IPS DF 6.9 (cell line): ENCODE measurements around the gene HS6ST2.

Experiments
- DNase-seq: peaks from one replicate; pipeline ENCODE4 v3.0.0-alpha.2; 2013; ENCODE audit warnings: low read depth, low spot score
- H3K27ac ChIP-seq: one replicate; pipeline ENCODE4 v1.5.1; 2013; ENCODE audit warnings: low read length, control low read depth
- H3K27me3 ChIP-seq: 2 replicates; pipeline ENCODE4 v1.6.1; 2013; ENCODE audit warnings: mild to moderate bottlenecking, low read length; ENCODE audit not compliant: control insufficient read depth, insufficient read depth
- H3K36me3 ChIP-seq: 2 replicates; pipeline ENCODE4 v1.6.1; 2013; ENCODE audit warnings: low read length; ENCODE audit not compliant: control insufficient read depth, insufficient read depth
- H3K4me1 ChIP-seq: 2 replicates; pipeline ENCODE4 v1.6.1; 2013; ENCODE audit warnings: low read length; ENCODE audit not compliant: control insufficient read depth, insufficient read depth
- H3K4me3 ChIP-seq: 2 replicates; pipeline ENCODE4 v1.5.1; 2013; ENCODE audit warnings: mild to moderate bottlenecking, low read length
- H3K9me3 ChIP-seq: 2 replicates; pipeline ENCODE4 v1.6.1; 2013; ENCODE audit warnings: low read length, inconsistent platforms; ENCODE audit not compliant: control insufficient read depth, insufficient read depth
- WGBS: extraction: QIAGEN DNeasy Blood & Tissue Kit; methylation state at CpG from one replicate; pipeline ENCODE4 v1.1.7; 2013; ENCODE audit warnings: mixed read lengths, missing lambda C conversion rate; ENCODE audit not compliant: insufficient read length, insufficient coverage; 5-methylcytosine and 5-hydroxymethylcytosine counted together

The HS6ST2 gene

DNA sequence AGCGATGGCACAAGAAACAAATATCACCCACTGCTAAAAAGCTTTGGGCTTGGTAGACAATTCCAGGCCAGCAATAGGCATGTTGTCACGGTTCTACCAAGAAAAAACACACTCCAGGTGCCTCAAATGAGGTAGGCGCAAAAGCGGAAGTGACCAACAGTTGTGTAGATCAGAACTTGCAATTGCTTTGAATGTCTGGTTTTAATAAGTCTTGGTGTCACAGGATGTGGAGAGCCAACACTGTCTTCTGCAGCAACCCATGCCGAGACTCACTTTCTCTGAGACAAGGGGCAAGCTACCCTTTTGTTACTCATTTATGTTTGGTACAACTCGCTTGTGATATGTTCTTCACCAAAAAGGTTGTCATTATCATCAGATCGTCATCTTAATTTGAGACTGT, 188.8 kb downstream of the HS6ST2 start:
- no CpG with 5 or more reads among the region's 7 CpGs for WGBS
- Histone ChIP-seq H3K36me3 (no peaks in the 10 kb centered on the region), H3K27me3 (no peaks in the 10 kb centered on the region), H3K9me3 (no peaks in the 10 kb centered on the region), H3K27ac (no peak overlapping the region), H3K4me3 (no peak overlapping the region), H3K4me1 (no peaks in the 10 kb centered on the region)
- no peak for DNase-seq

DNA sequence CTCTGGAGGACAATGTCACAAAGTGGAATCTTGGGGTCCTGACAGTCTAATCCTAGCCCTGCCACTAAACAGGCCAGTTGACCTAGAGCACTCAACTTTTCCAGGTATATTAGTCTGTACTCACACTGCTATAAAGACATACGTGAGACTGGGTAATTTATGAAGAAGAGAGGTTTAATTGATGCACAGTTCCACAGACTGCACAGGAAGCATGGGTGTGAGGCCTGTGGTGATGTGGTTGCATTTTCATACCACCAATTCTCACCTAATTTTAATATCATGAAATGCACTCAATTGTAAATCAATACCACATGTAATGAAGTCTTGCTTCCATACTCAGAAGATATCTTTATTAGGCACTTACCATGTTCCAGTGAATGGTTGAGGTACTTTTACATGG, 192.0 kb downstream of the HS6ST2 start:
- Histone ChIP-seq H3K27ac (no peak overlapping the region), H3K9me3 (no peaks in the 10 kb centered on the region), H3K27me3 (no peaks in the 10 kb centered on the region), H3K36me3 (no peaks in the 10 kb centered on the region), H3K4me1 (no peaks in the 10 kb centered on the region), H3K4me3 (no peak overlapping the region)
- no peak for DNase-seq
- no CpG with 5 or more reads among the region's 1 CpG for WGBS

DNA sequence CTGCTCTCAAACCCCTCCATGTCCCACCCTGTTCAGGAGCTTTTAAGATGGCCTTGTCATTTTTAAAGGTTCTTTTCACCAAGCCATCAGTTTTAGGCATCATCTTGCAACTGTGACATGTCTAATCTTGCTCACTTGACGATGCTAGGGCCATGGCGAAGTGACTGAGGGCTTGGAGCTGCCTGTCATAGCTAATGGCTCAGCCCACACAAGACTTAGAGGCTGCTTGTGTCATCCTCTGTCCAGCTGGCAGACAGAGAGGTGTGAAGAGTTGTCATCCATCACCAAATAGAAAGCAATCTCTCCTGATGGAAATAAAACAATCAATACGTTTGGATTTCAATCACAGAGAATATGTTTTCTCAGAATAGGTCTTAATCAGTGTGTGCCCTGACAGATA, 194.9 kb downstream of the HS6ST2 start:
- H3K27ac ChIP-seq, result no peak overlapping the region
- no peak overlapping the region for H3K4me3 ChIP-seq
- H3K27me3 ChIP-seq, result no peaks in the 10 kb centered on the region
- H3K4me1 ChIP-seq, result peaks cover 2% of the 10 kb centered on the region; the same call in 1 of the 2 replicates
- H3K36me3 ChIP-seq, result no peaks in the 10 kb centered on the region
- WGBS, result no CpG with 5 or more reads among the region's 3 CpGs
- no peak for DNase-seq
- H3K9me3 ChIP-seq, result no peaks in the 10 kb centered on the region

DNA sequence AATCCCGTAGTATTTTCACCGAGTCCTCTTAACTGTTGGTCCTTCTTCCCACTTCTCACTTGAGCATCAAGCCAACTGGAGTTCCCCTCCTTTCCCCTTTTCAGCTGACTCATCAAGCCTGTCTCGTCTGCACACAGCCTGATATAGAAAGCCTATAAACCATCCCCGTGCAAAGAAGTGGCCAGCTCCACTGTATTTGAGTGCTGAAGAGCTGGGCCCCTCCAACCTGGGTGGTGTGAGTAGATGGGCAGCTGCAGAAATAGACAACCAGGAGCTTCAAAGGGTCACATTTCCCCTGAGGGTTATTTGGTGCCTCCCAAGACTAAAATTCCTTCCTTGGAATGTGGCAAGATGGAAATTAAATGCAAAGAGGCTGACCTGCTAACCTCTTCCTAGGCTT, 199.7 kb downstream of the HS6ST2 start:
- DNase-seq, result no peak
- no peaks in the 10 kb centered on the region for H3K27me3 ChIP-seq
- H3K4me1 ChIP-seq, result peaks cover 5% of the 10 kb centered on the region; the same call in 1 of the 2 replicates
- no peak overlapping the region for H3K4me3 ChIP-seq
- H3K36me3 ChIP-seq, result no peaks in the 10 kb centered on the region
- no peak overlapping the region for H3K27ac ChIP-seq
- no CpG with 5 or more reads among the region's 4 CpGs for WGBS
- no peaks in the 10 kb centered on the region for H3K9me3 ChIP-seq

DNA sequence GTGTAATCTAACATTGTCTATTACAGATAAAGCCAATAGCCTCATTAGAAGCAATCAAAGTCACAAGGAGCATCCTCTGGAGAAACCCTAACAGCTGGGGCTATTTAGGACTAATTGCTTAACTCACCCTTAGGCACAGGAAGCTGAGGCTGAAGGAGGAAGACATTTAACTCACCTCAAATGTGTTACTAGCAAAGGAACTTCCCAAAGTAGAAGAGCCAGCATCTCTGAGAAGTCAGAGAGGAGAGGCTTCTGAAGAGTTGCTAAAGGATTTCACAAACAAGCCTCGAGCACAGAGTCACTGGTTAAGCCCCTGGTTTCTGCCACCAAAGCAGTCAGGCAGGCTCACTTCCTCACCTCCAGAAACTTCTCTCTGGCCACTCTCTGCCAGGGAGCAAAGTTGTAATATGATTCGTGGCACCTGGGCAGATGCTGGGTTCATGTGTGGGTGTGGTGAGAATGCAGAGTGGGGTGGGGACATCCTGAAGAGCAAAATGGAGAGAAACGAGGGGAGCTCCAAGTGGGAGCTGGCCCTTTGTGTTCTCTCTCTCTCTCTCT, 201.3 kb downstream of the HS6ST2 start:
- WGBS, result no CpG with 5 or more reads among the region's 3 CpGs

DNA sequence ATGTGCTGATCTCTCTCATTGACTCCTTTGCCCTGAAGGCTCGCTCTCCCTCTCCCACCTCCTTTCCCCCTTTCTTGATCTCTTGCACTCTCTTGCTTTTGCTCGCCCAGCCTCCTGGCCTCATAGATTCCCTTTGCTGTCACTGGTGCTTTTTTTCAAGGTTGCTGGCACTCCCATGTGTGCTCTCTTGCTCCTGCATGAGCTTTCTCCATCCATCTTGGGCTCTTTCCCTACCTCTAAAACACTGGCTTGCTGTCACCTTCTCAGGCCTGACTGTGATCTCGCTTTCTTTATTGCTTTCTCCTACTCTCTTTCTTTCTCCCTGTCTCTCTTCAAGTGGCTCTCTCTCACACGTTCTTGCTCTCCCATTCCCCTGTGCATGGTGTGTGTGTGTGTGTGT, 202.0 kb downstream of the HS6ST2 start:
- no peak overlapping the region for H3K4me3 ChIP-seq
- H3K27me3 ChIP-seq, result no peaks in the 10 kb centered on the region
- no peaks in the 10 kb centered on the region for H3K9me3 ChIP-seq
- no peak overlapping the region for H3K27ac ChIP-seq
- no peak for DNase-seq
- H3K4me1 ChIP-seq, result peaks cover 5% of the 10 kb centered on the region; the same call in 1 of the 2 replicates
- no peaks in the 10 kb centered on the region for H3K36me3 ChIP-seq
- no CpG with 5 or more reads among the region's 4 CpGs for WGBS

More for the DNA sequence above, 201.3 kb downstream of the HS6ST2 start:
- Histone ChIP-seq H3K27ac (no peak overlapping the region), H3K4me1 (peaks cover 5% of the 10 kb centered on the region; the same call in 1 of the 2 replicates), H3K27me3 (no peaks in the 10 kb centered on the region), H3K9me3 (no peaks in the 10 kb centered on the region), H3K4me3 (no peak overlapping the region), H3K36me3 (no peaks in the 10 kb centered on the region)
- no peak for DNase-seq

DNA sequence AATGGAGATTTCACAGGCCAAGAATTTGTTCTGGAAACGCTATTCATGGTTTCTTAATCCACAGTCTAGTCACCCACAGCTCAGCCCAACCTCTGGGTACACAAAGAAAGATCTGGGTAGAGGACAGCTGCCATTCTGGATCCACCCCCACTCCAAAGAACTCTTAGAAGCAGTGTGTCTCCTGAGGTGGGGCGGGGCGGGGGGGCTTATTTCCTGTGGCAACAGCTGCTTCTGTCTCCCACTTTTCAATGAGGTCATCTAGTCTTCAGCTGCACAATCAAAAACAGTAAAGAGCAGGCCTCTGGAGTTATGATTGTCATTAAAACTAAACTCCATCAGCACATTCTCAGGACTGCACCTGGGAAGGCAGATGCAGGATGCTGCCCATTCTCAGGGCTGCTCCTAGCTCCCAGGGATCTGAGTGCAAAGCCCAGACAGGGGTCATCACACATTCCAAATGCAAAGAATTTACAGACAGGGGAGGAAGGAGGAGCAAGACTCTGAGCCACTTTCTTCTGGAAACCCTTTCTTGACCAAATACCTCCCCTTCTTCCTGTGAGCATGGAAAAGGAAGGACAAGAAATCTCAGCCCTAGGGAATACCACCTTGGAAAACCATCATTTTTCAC, 207.3 kb downstream of the HS6ST2 start:
- DNase-seq, result no peak
- H3K4me1 ChIP-seq, result peaks cover 2% of the 10 kb centered on the region
- no peaks in the 10 kb centered on the region for H3K9me3 ChIP-seq
- no peaks in the 10 kb centered on the region for H3K36me3 ChIP-seq
- H3K4me3 ChIP-seq, result no peak overlapping the region
- H3K27ac ChIP-seq, result no peak overlapping the region
- H3K27me3 ChIP-seq, result no peaks in the 10 kb centered on the region
- WGBS, result no CpG with 5 or more reads among the region's 3 CpGs

DNA sequence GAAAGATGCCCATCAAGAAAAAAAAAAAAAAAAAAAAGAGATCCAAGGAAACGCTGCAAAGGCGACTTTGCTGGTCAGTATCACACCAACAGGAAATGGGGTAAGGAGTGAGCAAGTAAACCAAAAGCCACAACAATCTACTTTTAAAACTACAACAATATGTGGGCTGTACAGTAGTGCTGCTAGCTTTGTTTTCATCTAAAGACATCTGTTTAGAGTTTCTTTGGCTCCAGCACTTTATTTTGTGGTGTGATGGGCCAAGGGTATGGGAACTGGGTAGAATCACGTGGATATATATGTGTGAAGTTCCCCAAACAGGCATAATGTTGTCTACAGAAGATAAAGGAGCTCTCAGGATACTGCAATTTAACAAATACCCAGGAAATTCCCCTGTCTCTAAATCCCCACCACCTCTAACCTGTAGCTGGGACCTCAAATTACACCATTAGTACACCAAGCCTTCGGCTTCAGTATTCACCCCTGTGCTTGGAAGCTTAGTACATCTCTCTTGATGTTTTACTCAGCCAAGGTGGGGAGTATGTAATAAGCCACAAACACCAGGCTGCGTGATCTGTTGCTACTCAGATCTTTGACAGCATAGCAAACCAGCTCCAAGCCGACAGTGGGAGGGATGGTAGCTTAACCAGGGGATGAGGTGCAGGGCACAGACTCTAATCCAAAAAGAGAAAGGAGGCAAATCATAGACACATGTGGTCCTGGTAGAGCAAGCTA, 207.9 kb downstream of the HS6ST2 start:
- no CpG with 5 or more reads among the region's 6 CpGs for WGBS
- Histone ChIP-seq H3K27ac (no peak overlapping the region), H3K27me3 (no peaks in the 10 kb centered on the region), H3K4me1 (peaks cover 2% of the 10 kb centered on the region), H3K4me3 (no peak overlapping the region), H3K36me3 (no peaks in the 10 kb centered on the region), H3K9me3 (no peaks in the 10 kb centered on the region)
- no peak for DNase-seq

DNA sequence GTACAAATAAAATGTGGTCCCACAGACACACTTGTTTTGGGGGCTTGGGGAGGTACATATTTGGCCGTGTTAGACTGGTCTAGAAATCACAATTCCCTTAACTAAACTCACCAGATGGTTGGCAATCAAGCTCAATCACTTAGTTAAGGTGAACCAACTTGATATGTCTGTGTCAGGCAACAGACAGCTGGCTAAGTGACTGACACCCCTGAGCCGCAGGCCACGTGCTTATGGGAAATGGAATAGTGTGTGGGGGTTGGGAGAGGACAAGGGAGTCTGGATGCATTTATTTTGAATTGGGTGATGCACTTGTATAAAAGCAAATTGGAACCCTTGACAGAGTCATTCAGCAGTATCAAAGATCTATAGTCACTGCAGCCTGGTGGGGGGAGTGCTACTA, 209.0 kb downstream of the HS6ST2 start:
- Histone ChIP-seq H3K27ac (no peak overlapping the region), H3K36me3 (no peaks in the 10 kb centered on the region), H3K4me1 (peaks cover 2% of the 10 kb centered on the region), H3K9me3 (no peaks in the 10 kb centered on the region), H3K27me3 (no peaks in the 10 kb centered on the region), H3K4me3 (no peak overlapping the region)
- no peak for DNase-seq
- WGBS, result no CpG with 5 or more reads among the region's 3 CpGs

DNA sequence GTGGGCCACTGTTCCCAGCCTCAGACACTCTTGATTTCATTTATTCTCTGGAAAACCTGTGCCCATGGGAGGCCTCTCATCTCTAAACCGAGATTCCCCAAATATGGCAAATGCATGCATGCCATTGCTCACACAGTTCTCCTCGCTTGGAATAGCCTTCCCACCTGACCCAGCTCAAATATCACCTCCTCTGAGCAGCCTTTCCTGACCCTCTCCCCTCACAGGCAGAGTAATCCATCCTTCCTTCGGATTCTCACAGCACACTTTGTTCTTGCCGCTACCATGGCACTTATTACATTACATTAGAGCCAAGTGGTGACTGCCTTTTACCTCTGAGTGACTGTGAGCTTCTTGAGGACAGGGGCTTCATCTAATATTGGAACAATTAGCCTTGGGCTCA, 209.5 kb downstream of the HS6ST2 start:
- DNase-seq, result no peak
- H3K4me3 ChIP-seq, result no peak overlapping the region
- WGBS, result no CpG with 5 or more reads among the region's 4 CpGs
- no peaks in the 10 kb centered on the region for H3K9me3 ChIP-seq
- H3K27me3 ChIP-seq, result no peaks in the 10 kb centered on the region
- no peaks in the 10 kb centered on the region for H3K36me3 ChIP-seq
- H3K4me1 ChIP-seq, result peaks cover 2% of the 10 kb centered on the region
- H3K27ac ChIP-seq, result no peak overlapping the region
